Body of pancreas (tissue), 4 donors: ENCODE results near the gene MCAT. TPM values are rescaled to one million over a fixed set of nuclear protein-coding genes. Genes with fewer than 3 reads are reported as not detected.

Experiments
- ATAC-seq: fragments of 150-250 bp; one replicate; pipeline ENCODE4 v1.9.1; 2016
- DNase-seq, 4 donors: peaks; one replicate each; pipeline ENCODE4 v3.0.0-alpha.2; 2019
- H3K27ac ChIP-seq, 4 donors: fragments of 200-600 bp; sonication (generic); 1 replicate in 3 of 4; 2 replicates in 1 of 4; pipeline versions ENCODE4 v1.5.1 to v1.6.1; 2016 to 2019; ENCODE audit warnings: mild to moderate bottlenecking in 1 of 4, mixed read lengths in 1 of 4, moderate library complexity in 1 of 4
- H3K27me3 ChIP-seq, 2 donors: fragments of 200-600 bp; sonication (generic); one replicate each; pipeline ENCODE4 v1.6.0; 2016; ENCODE audit warnings: mild to moderate bottlenecking in 1 of 2
- H3K36me3 ChIP-seq, 2 donors: fragments of 200-600 bp; sonication (generic); replicated peaks in 1 of 2; 2 replicates each; pipeline ENCODE4 v1.5.1; 2016; ENCODE audit warnings: low read depth in 2 of 2; ENCODE audit not compliant: insufficient read depth in 1 of 2
- H3K4me1 ChIP-seq: fragments of 200-600 bp; sonication (generic); one replicate; pipeline ENCODE4 v1.6.0; 2016
- H3K4me3 ChIP-seq, 2 donors: fragments of 200-600 bp; sonication (generic); 1 replicate in 1 of 2; 2 replicates in 1 of 2; pipeline ENCODE4 v1.5.1; 2016 to 2019
- H3K9me3 ChIP-seq, 3 donors: fragments of 200-600 bp; sonication (generic); 1 replicate in 2 of 3; 2 replicates in 1 of 3; pipeline ENCODE4 v1.5.1; 2016
- CTCF ChIP-seq, 7 experiments: fragments of 450-650 bp in 4 of 7; fragments of 200-600 bp in 3 of 7; sonication (generic) in 3 of 7; IDR thresholded peaks; one replicate each; pipeline ENCODE4 v1.5.1; 2016 to 2019; ENCODE audit warnings: antibody characterized with exemption in 7 of 7
- POLR2A ChIP-seq, 3 donors: fragments of 450-650 bp; IDR thresholded peaks; one replicate each; pipeline ENCODE4 v1.6.1; 2016; ENCODE audit warnings: antibody characterized with exemption in 3 of 3, mild to moderate bottlenecking in 2 of 3
- WGBS, 2 donors: methylation state at CpG; one replicate each; pipeline ENCODE4 v1.1.5; 2017; 5-methylcytosine and 5-hydroxymethylcytosine counted together
- intact Hi-C: fragments of 100-400 bp; cut with DNase I; formaldehyde crosslinking; loops from one replicate; pipeline ENCODE4 v1.15.1; 2023
- total RNA-seq, 2 donors: library from RNA; depleted of rRNA; stranded (reverse); fragments of >200 nt; gene quantifications; one replicate each; pipeline ENCODE4 v1.1.0, GENCODE V29; 2016

MCAT gene
- total RNA-seq, 2 donors from 2014 or later: 28.8 to 50.8 TPM

- intact Hi-C loops: no loop called here
- ATAC-seq (peak; percentile 81), DNase-seq (peak; percentile 75 to 88 (median 84))
- 7 to 38% methylated on average over 3 to 22 of the region's 22 CpGs for WGBS, 2 donors
- Histone ChIP-seq H3K27me3 (no peaks in the 10 kb centered on the region), H3K9me3 (no peaks in the 10 kb centered on the region), H3K36me3 (no peaks in the 10 kb centered on the region), H3K27ac (peak overlapping the region; percentile 52 to 82 (median 78)), H3K4me1 (peaks cover 17% of the 10 kb centered on the region), H3K4me3 (peak overlapping the region; percentile 26 to 82)
- peak; percentile 23 to 45 (median 41) for TF ChIP-seq POLR2A (IDR thresholded peaks at IDR 0.05)
- TF ChIP-seq CTCF (IDR thresholded peaks at IDR 0.05): no peak
Measured at GRCh38 chr22:43152357-43153071, 9.3 kb upstream of the MCAT start.

GRCh38 chr22:43152003-43152356, 8.8 kb upstream of the MCAT start:
- no peak for ATAC-seq
- intact Hi-C loops: no loop called here

GRCh38 chr22:43151251-43152002, 8.2 kb upstream of the MCAT start, which contains the start of gene TSPO:
Gene TSPO (plus strand): TSS chr22:43151559. CDS start chr22:43159239, 7,680 bp downstream.
- intact Hi-C loops: no loop called here
- peak within 1 kb of the TSS; percentile 26 to 82 for H3K4me3 ChIP-seq
- DNase-seq (peak; percentile 73 to 81 (median 78)), ATAC-seq (peak; percentile 87)
- peak within 1 kb of the TSS; percentile 65 to 82 (median 78) for H3K27ac ChIP-seq
- H3K4me1 ChIP-seq: peaks cover 17% of the 10 kb centered on the region
- H3K27me3 ChIP-seq: no peaks in the 10 kb centered on the region
- TF ChIP-seq CTCF (IDR thresholded peaks at IDR 0.05): no peak
- peak; percentile 31 to 67 (median 54) for TF ChIP-seq POLR2A (IDR thresholded peaks at IDR 0.05)
- H3K9me3 ChIP-seq: no peaks in the 10 kb centered on the region
- no peaks in the 10 kb centered on the region for H3K36me3 ChIP-seq
- 1% methylated on average over 74 of the region's 75 CpGs; no CpG with 5 or more reads in 1 of the 2 donors for WGBS, 2 donors

More at GRCh38 chr22:43152003-43152356, 8.8 kb upstream of the MCAT start:
- WGBS, 2 donors: 0 to 18% methylated on average over 2 to 18 of the region's 18 CpGs
- Histone ChIP-seq H3K9me3 (no peaks in the 10 kb centered on the region), H3K27me3 (no peaks in the 10 kb centered on the region), H3K4me1 (peaks cover 17% of the 10 kb centered on the region), H3K27ac (peak overlapping the region; percentile 52 to 82 (median 78)), H3K36me3 (no peaks in the 10 kb centered on the region), H3K4me3 (peak overlapping the region; percentile 26 to 82)
- TF ChIP-seq CTCF (IDR thresholded peaks at IDR 0.05): no peak
- TF ChIP-seq POLR2A (IDR thresholded peaks at IDR 0.05): no peak
- no peak for DNase-seq

- Histone ChIP-seq H3K4me1 (peaks cover 17% of the 10 kb centered on the region), H3K27ac (peak overlapping the region in 3 of 4 donors; percentile 76 to 82 (median 81)), H3K36me3 (no peaks in the 10 kb centered on the region), H3K4me3 (peak overlapping the region; percentile 26 to 82), H3K27me3 (no peaks in the 10 kb centered on the region), H3K9me3 (no peaks in the 10 kb centered on the region)
- 46 to 70% methylated on average over 2 to 15 of the region's 15 CpGs for WGBS, 2 donors
- intact Hi-C loops: no loop called here
- peak; percentile 1 for ATAC-seq
- TF ChIP-seq POLR2A (IDR thresholded peaks at IDR 0.05): no peak
- TF ChIP-seq CTCF (IDR thresholded peaks at IDR 0.05): no peak
- DNase-seq: no peak
Measured at GRCh38 chr22:43150731-43151206, 7.6 kb upstream of the MCAT start.
